K562 (cell line): ENCODE measurements around the gene BCL3. TPM values are rescaled to one million over a fixed set of nuclear protein-coding genes. Genes with fewer than 3 reads are reported as not detected.
A peak's percentile ranks its signal among the peaks of the same experiment; 100 is the strongest.

Experiments used
- ATAC-seq: fragments of 200-7000 bp; cut with Tn5 transposase; 3 replicates; pipeline ENCODE4 v1.9.1; 2020; ENCODE audit warnings: moderate library complexity
- BruUV-seq: library from RNA; stranded (reverse); fragments of 400-500 nt; replicated peaks from 2 replicates; lab custom pipeline; 2021; lab: Mats Ljungman, UMichigan
- CTCF ChIA-PET: fragments of 300-600 bp; formaldehyde crosslinking; extraction: SDS; loops from one replicate; lab custom pipeline; 2021; ENCODE audit warnings: low intra/inter-chr PET ratio; lab: Yijun Ruan, JAX
- POLR2A ChIA-PET: fragments of 300-600, 350-650 bp; sonication (Branson Sonifier 250); formaldehyde crosslinking; extraction: SDS; loops from one replicate; lab custom pipeline; 2021; ENCODE audit warnings: antibody characterized with exemption, inconsistent platforms; lab: Yijun Ruan, JAX
- DNase-seq, 4 experiments: peaks; one replicate each; pipeline versions ENCODE4 v3.0.0 to v3.0.0-alpha.2; 2011 to 2018; ENCODE audit warnings: low spot score in 3 of 4, mixed read lengths in 3 of 4; ENCODE audit errors: extremely low read depth in 1 of 4
- FAIRE-seq: peaks from 2 replicates; lab custom pipeline; 2011; peaks lifted over from hg19 to GRCh38; lab: Jason Lieb, UNC
- H2AFZ ChIP-seq: 2 replicates; pipeline ENCODE4 v1.6.0; 2011; ENCODE audit warnings: low read depth, low read length, control low read depth, inconsistent platforms
- H3K27ac ChIP-seq: fragments of 200-600 bp; 3 replicates; pipeline ENCODE4 v1.8.0; 2011; ENCODE audit warnings: low read depth, mild to moderate bottlenecking, control low read depth, inconsistent platforms, low read length, moderate library complexity, mixed read lengths; ENCODE audit errors: extremely low read depth
- H3K27me3 ChIP-seq, 2 experiments: fragments of 300-600 bp in 1 of 2; 2 replicates in 1 of 2; 3 replicates in 1 of 2; pipeline versions ENCODE4 v1.6.0 to v1.8.0; 2011; ENCODE audit warnings: inconsistent platforms in 2 of 2, low read length in 2 of 2, mild to moderate bottlenecking in 1 of 2, mixed read lengths in 1 of 2, moderate library complexity in 1 of 2; ENCODE audit not compliant: control insufficient read depth in 2 of 2, insufficient read depth in 2 of 2
- H3K36me3 ChIP-seq: fragments of 300-600 bp; 3 replicates; pipeline ENCODE4 v1.8.0; 2011; ENCODE audit warnings: mild to moderate bottlenecking, low read length, inconsistent platforms; ENCODE audit not compliant: control insufficient read depth, insufficient read depth
- H3K4me1 ChIP-seq, 2 experiments: fragments of 200-600 bp in 1 of 2; replicated peaks in 1 of 2; 2 replicates in 1 of 2; 3 replicates in 1 of 2; pipeline versions ENCODE4 v1.5.1 to v1.8.0; 2011; ENCODE audit warnings: inconsistent platforms in 2 of 2, low read length in 2 of 2, mild to moderate bottlenecking in 1 of 2, mixed read lengths in 1 of 2, moderate library complexity in 1 of 2; ENCODE audit not compliant: control insufficient read depth in 2 of 2, insufficient read depth in 2 of 2
- H3K4me2 ChIP-seq: 2 replicates; pipeline ENCODE4 v1.6.1; 2011; ENCODE audit warnings: low read length, control low read depth, inconsistent platforms, mixed read lengths; ENCODE audit not compliant: insufficient read depth
- H3K4me3 ChIP-seq: fragments of 200-600 bp; sonication (generic), shearing (Covaris generic); 2 replicates; pipeline ENCODE4 v1.5.1; 2016; ENCODE audit warnings: control low read depth, inconsistent platforms
- H3K79me2 ChIP-seq: fragments of 200-600 bp; 3 replicates; pipeline ENCODE4 v1.8.0; 2011; ENCODE audit warnings: low read length, inconsistent platforms; ENCODE audit not compliant: control insufficient read depth, insufficient read depth
- H3K9ac ChIP-seq, 2 experiments: 2 replicates each; pipeline versions ENCODE4 v1.6.0 to v1.6.1; 2011; ENCODE audit warnings: low read depth in 2 of 2, low read length in 2 of 2, control low read depth in 1 of 2, inconsistent platforms in 1 of 2, mild to moderate bottlenecking in 1 of 2, mixed read lengths in 1 of 2; ENCODE audit not compliant: insufficient read depth in 1 of 2
- H3K9me1 ChIP-seq: one replicate; pipeline ENCODE4 v1.6.0; 2011; ENCODE audit warnings: inconsistent platforms, mild to moderate bottlenecking, low read length, moderate library complexity; ENCODE audit not compliant: control insufficient read depth, insufficient read depth
- H3K9me3 ChIP-seq: replicated peaks from 2 replicates; pipeline ENCODE4 v1.5.1; 2011; ENCODE audit warnings: low read depth, low read length, inconsistent platforms; ENCODE audit not compliant: control insufficient read depth, insufficient read depth
- H4K20me1 ChIP-seq: replicated peaks from 2 replicates; pipeline ENCODE4 v1.6.1; 2011; ENCODE audit warnings: low read length, inconsistent platforms, mixed read lengths; ENCODE audit not compliant: control insufficient read depth, insufficient read depth
- BRD9 ChIP-seq: fragments of 450-650 bp; IDR thresholded peaks from 2 replicates; pipeline ENCODE4 v1.6.1; 2018; ENCODE audit warnings: low read depth; ENCODE audit not compliant: partially characterized antibody
- COPS2 ChIP-seq: fragments of 450-650 bp; conservative IDR thresholded peaks from 2 replicates; pipeline ENCODE4 v1.6.1; 2016; ENCODE audit warnings: mild to moderate bottlenecking, moderate library complexity
- PHB ChIP-seq: fragments of 250-450 bp; sonication (Bioruptor Pico); IDR thresholded peaks from 2 replicates; pipeline ENCODE4 v1.5.0; 2021
- RBM25 ChIP-seq: fragments of 200-400 bp; formaldehyde crosslinking; IDR thresholded peaks from 2 replicates; pipeline ENCODE4 v1.6.1; 2018; ENCODE audit warnings: low read length, low read depth, moderate library complexity; ENCODE audit not compliant: severe bottlenecking
- RFX7 ChIP-seq: fragments of 250-450 bp; sonication (Bioruptor Pico); IDR thresholded peaks from 2 replicates; pipeline ENCODE4 v1.5.1; 2021; ENCODE audit warnings: mild to moderate bottlenecking
- SPI1 ChIP-seq: IDR thresholded peaks from 2 replicates; pipeline ENCODE4 v1.6.1; 2011; ENCODE audit warnings: low read depth, low read length, control low read depth, borderline replicate concordance
- ZKSCAN1 ChIP-seq: fragments of 150-350 bp; IDR thresholded peaks from 2 replicates; pipeline ENCODE4 v1.6.1; 2016; ENCODE audit warnings: low read depth, low read length
- ZNF444 ChIP-seq: fragments of 250-450 bp; sonication (Bioruptor Pico); IDR thresholded peaks from 2 replicates; pipeline ENCODE4 v1.4.0; 2020; ENCODE audit warnings: mild to moderate bottlenecking, moderate library complexity
- ZNF766 ChIP-seq: fragments of 200-800 bp; sonication (Bioruptor generic); conservative IDR thresholded peaks from 2 replicates; pipeline ENCODE4 v1.6.1; 2016; ENCODE audit warnings: missing genetic modification characterization, missing compliant biosample characterization
- WGBS: fragments of 100-300 bp; shearing (Covaris generic); methylation state at CpG from one replicate; pipeline ENCODE4 v1.1.6; 2016; ENCODE audit warnings: low coverage, mixed read lengths; ENCODE audit not compliant: insufficient coverage; ENCODE audit errors: missing lambda C conversion rate; 5-methylcytosine and 5-hydroxymethylcytosine counted together
- in situ Hi-C: fragments of 300-500 bp; cut with MboI; formaldehyde crosslinking; loops from 4 replicates; pipeline ENCODE4 v1.15.0; 2018; ENCODE audit warnings: inconsistent platforms, mixed read lengths
- intact Hi-C: fragments of 100-400 bp; cut with micrococcal nuclease; formaldehyde crosslinking; loops from 2 replicates; pipeline ENCODE4 v1.14.2; 2022
- polyA plus RNA-seq, 8 experiments: library from polyadenylated mRNA; depleted of rRNA in 4 of 8; stranded (reverse) in 5 of 8; unstranded in 3 of 8; fragments of >200 nt; fragmentation: Nextera tagmentation in 2 of 8; fragmentation: Illumina TruSeq in 1 of 8; extraction: Ambion mirVana in 2 of 8; extraction: Trizol in 1 of 8; gene quantifications; 2 replicates each; pipeline versions ENCODE4 v1.2.1 to v1.2.3, GENCODE V29; 2011 to 2014; ENCODE audit warnings: inconsistent platforms in 1 of 8, missing spikeins in 1 of 8
- total RNA-seq, 7 experiments: library from RNA; depleted of rRNA in 6 of 7; stranded (reverse); fragments of >200 nt in 6 of 7; fragmentation: Illumina TruSeq in 2 of 7; extraction: Trizol in 2 of 7; gene quantifications; 2 replicates each; pipeline versions ENCODE4 v1.2.1 to v1.2.3, GENCODE V29; 2011 to 2021; ENCODE audit warnings: low replicate concordance in 1 of 7

The BCL3 gene
- total and polyA plus RNA-seq, 9 of the 15 experiments (the other 6 are each of a cell fraction or from before 2014, with no cell fraction given), result 0.03 to 2.4 (median 0.50) TPM; not detected in 1

DNA sequence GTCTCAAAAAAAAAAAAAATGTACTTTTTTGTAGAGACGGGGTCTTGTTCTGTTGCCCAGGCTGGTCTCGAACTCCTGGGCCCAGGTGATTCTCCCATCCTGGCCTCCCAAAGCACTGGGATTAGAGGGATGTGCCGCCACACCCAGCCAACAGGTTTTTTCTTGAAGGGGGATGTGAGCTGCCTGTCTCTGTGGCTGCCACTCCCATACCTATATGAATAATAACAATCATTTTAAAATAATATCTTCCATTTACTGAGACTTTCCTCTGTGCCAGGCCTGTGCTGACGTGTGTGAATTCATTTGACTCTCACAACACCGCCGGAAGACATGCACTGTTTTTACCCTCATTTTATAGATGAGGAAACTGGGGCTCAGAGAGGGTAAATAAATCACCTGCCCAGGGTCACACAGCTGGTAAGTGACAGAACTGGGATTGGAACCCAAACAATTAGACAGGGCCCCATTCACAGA is 7.2 kb upstream of the BCL3 start:
- no peak for ATAC-seq
- no peak for FAIRE-seq
- Histone ChIP-seq H4K20me1 (no peaks in the 10 kb centered on the region), H3K27me3 (no peaks in the 10 kb centered on the region), H3K9ac (no peak overlapping the region; a peak in 1 of 4 replicates), H3K27ac (peak overlapping the region; percentile 76; the same call in 2 of the 3 replicates), H3K4me2 (peak overlapping the region; percentile 27; the same call in 1 of the 2 replicates), H3K79me2 (no peaks in the 10 kb centered on the region), H2AFZ (0 out of 2 replicates have a peak overlapping the region, but pooled peaks have one; percentile 36), H3K9me1 (no peaks in the 10 kb centered on the region), H3K4me3 (no peak overlapping the region), H3K36me3 (no peaks in the 10 kb centered on the region), H3K9me3 (no peaks in the 10 kb centered on the region), H3K4me1 (peaks cover 22% of the 10 kb centered on the region in 2 experiments)
- peak; percentile 26 for TF ChIP-seq RBM25
- no peak for TF ChIP-seq COPS2
- TF ChIP-seq PHB (CRISPR knock-in tag), result no peak
- TF ChIP-seq ZNF444 (CRISPR knock-in tag), result no peak
- no peak for TF ChIP-seq ZKSCAN1
- no peak for TF ChIP-seq SPI1
- no peak for TF ChIP-seq BRD9
- no peak for TF ChIP-seq ZNF766 (CRISPR knock-in tag)
- no peak for TF ChIP-seq RFX7 (CRISPR knock-in tag)
- DNase-seq, result no peak
- ChIA-PET POLR2A (interaction anchor here (0.7 to 1.0 kb wide), 3 partner anchors 9 to 29 kb away, joined by 3 to 4 read pairs (median 3); no protein-coding TSS in a partner anchor), CTCF (no interaction called here)
- in situ Hi-C loops, result no loop called here
- no TSS peak for BruUV-seq
- intact Hi-C loops, result no loop called here
- 73% methylated on average over 6 of the region's 6 CpGs for whole genome bisulfite sequencing
